LNCaP clone FGC (cell line): Measurements from ENCODE around the gene KCNJ6.

Experiments
- DNase-seq: peaks from one replicate; pipeline ENCODE4 v3.0.0-alpha.2; 2011; ENCODE audit warnings: low read depth
- H3K4me3 ChIP-seq: 2 replicates; pipeline ENCODE4 v1.5.1; 2011; ENCODE audit warnings: mild to moderate bottlenecking, low read depth, low read length, control low read depth
- TF ChIP-seq, protein P1 (sequence below): IDR thresholded peaks from 2 replicates; pipeline ENCODE4 v1.5.1; 2012; ENCODE audit warnings: mild to moderate bottlenecking; ENCODE audit not compliant: control insufficient read depth, insufficient read depth; ENCODE audit errors: extremely low read depth

Gene KCNJ6

DNA sequence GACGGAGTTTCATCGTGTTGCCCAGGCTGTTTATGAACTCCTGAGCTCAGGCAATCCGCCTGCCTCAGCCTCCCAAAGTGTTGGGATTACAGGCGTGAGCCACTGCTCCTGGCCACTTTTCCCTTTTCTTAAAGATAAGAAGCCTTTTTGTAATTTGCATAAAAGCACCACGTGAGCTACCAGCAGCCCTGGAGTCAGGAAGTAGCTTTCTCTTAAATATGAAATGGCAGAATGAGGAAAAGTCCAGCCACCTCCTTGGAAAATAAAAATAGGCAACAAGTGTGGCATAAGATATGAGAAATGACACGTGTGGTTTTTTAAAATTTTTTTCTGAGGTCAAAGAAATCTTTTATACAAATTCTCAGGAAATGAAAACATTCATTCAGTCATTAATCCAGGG is 289.9 kb downstream of the KCNJ6 start:
- TF ChIP-seq, protein P1, sequence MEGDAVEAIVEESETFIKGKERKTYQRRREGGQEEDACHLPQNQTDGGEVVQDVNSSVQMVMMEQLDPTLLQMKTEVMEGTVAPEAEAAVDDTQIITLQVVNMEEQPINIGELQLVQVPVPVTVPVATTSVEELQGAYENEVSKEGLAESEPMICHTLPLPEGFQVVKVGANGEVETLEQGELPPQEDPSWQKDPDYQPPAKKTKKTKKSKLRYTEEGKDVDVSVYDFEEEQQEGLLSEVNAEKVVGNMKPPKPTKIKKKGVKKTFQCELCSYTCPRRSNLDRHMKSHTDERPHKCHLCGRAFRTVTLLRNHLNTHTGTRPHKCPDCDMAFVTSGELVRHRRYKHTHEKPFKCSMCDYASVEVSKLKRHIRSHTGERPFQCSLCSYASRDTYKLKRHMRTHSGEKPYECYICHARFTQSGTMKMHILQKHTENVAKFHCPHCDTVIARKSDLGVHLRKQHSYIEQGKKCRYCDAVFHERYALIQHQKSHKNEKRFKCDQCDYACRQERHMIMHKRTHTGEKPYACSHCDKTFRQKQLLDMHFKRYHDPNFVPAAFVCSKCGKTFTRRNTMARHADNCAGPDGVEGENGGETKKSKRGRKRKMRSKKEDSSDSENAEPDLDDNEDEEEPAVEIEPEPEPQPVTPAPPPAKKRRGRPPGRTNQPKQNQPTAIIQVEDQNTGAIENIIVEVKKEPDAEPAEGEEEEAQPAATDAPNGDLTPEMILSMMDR: no peak
- no peak overlapping the region for H3K4me3 ChIP-seq
- no peak for DNase-seq

DNA sequence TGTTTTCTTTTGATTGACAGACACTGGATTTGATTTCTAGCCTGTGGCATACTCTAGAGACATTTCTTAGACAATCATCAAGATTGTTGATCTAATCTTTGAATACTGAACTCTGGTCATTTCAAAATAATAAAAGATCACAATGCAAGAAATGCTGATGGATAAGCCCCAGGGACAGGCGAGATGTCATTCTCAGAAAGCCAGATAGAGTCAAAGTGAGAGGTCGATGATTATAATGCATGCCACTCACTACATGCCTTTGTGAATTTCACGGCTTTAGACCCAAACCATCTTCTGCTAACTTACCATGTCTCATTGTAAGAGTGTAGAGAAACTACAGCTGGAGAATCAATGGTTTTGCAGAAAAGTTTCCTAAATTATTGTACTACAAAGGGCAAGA is 292.6 kb downstream of the KCNJ6 start:
- DNase-seq: no peak
- TF ChIP-seq, protein P1: no peak
- no peak overlapping the region for H3K4me3 ChIP-seq

DNA sequence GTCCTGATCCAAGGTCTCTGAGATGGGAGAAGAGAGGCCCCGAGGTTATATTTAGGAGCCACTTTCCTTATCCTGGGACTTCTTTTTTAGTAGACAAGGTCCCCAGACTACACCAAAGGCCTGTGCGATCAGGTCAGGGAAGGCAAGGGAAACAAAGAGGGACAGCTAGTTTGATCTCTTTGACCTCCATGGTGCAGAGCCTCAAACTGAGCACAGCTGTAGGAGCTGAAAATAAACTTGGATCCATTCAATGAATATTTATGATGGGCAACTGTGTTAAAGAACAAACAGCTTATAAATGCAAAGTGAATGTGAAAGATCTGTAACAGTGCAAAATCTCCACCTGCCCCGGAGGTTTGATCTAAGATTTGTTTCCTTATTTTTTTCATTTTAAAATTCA is 293.1 kb downstream of the KCNJ6 start:
- no peak for DNase-seq
- H3K4me3 ChIP-seq: no peak overlapping the region
- TF ChIP-seq, protein P1: no peak

DNA sequence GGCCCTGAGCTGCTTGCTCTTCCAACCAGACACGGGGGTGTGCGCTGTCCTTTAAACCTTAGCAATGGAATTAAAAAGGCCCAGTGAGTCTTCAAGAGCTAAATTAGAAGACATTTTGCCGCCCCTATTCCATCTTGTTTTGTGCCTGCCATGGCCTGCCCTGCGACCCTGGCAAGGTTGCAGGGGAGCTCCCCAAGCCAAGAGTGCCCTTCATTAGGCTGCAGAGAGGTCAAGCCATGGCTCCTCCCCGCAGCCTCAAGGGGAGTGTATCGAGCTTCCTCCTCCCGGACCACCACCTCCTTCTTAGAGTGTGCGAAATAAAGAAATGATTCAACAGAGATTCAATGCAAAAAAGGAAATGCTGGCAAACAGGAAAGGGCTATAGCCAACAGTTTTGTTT is 293.5 kb downstream of the KCNJ6 start:
- H3K4me3 ChIP-seq: no peak overlapping the region
- no peak for DNase-seq
- TF ChIP-seq, protein P1: no peak

DNA sequence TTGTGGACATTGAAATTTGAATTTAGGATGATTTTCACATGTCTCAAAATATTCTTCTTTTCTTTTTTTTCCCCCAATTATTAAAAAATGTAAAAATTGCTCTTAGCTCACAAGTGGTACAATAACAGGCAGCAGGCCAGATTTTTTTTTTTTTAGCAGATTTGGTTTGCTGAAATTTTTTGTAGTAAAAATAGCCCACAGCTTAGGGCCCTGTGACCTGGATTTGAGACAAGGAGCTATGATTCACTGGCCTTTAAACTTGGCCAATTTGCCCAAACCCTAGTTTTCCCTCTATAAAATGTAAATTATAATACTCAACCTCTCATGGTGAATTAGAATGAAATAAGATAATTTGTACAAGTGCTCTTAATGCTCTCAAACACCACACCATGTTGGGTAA is 295.9 kb downstream of the KCNJ6 start:
- TF ChIP-seq, protein P1: no peak
- no peak overlapping the region for H3K4me3 ChIP-seq
- DNase-seq: no peak

DNA sequence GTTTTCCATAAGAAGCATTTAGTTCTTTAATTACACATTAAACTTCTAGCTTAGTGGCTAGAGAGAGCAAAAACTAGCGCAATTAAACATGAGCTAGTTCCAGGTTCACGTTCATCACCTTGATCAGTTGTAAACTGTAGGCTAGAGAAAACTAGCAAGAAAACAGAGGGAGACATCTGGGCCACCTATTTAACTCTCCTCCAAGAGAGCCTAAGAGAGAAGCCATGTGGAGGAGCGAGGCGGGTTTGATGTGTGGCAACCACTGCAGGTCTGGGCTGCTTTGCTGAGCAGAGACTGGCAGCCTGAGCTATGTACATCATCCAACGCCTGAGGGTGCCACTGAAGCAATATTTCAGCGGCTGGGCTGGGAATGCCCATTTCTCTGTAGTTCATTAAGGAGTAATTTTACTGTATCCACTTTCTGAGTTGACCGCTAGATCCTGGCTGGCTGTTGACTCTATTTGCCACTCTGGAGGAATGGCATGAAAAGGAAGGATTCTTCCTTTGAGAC is 296.7 kb downstream of the KCNJ6 start:
- H3K4me3 ChIP-seq: no peak overlapping the region
- TF ChIP-seq, protein P1: no peak
- DNase-seq: no peak

DNA sequence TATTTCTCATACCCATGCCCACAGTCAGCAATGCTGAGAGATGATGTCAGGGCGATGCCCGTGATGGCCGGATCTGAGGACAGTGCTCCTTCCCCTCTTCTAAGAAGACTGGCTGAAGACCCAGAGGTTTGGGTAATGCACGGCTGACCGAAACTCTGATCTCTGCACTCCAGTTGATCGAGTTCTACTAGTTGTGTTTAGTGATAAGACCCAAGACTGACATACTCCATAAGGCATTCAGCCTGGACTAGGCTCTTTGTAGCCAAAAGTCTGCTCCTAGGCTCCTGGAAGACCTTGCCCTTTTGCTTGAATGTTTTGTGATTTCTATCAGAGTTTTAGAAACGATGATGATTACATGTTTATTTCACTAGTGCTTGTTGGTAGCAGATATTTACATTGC is 298.2 kb downstream of the KCNJ6 start:
- TF ChIP-seq, protein P1: no peak
- no peak for DNase-seq
- H3K4me3 ChIP-seq: no peak overlapping the region
